ENCODE data around the gene FRMPD1. TPM values are rescaled to one million over a fixed set of nuclear protein-coding genes. Genes with fewer than 3 reads are reported as not detected.

The FRMPD1 gene
- total RNA-seq, 1 donor from 2014 or later = 0.07 TPM

- Mint-ChIP-seq H3K27me3 (ENCODE audit: low read depth, unreplicated experiment) (peaks cover 38% of the 10 kb centered on the region), H3K4me3 (ENCODE audit: unreplicated experiment) (no peak overlapping the region), H3K4me1 (ENCODE audit: low read depth, unreplicated experiment) (peaks cover 12% of the 10 kb centered on the region), H3K27ac (ENCODE audit: unreplicated experiment) (no peak overlapping the region), H3K36me3 (ENCODE audit: low read depth, unreplicated experiment) (no peaks in the 10 kb centered on the region), H3K9me3 (ENCODE audit: unreplicated experiment) (no peaks in the 10 kb centered on the region)
- no peak for TF ChIP-seq EZH2 (IDR thresholded peaks at IDR 0.05; ENCODE audit: insufficient read depth, low read length)
- TF ChIP-seq CTCF (IDR thresholded peaks at IDR 0.05; ENCODE audit: insufficient read depth, low read depth, low read length) = no peak
- Histone ChIP-seq H3K9me3 (ENCODE audit: insufficient read depth, low read depth, low read length) (no peaks in the 10 kb centered on the region), H2AFZ (ENCODE audit: low read depth, low read length) (no peak overlapping the region), H3K4me2 (ENCODE audit: low read length) (no peak overlapping the region), H3K36me3 (ENCODE audit: insufficient read depth, low read length) (no peaks in the 10 kb centered on the region), H4K20me1 (ENCODE audit: insufficient read depth, low read length) (no peaks in the 10 kb centered on the region), H3K79me2 (ENCODE audit: insufficient read depth, low read length) (no peaks in the 10 kb centered on the region), H3K4me3 (ENCODE audit: insufficient read depth, low read depth, low read length) (no peak overlapping the region), H3K4me1 (ENCODE audit: insufficient read depth, low read length) (no peaks in the 10 kb centered on the region), H3K9ac (ENCODE audit: low read length) (no peak overlapping the region), H3K27me3 (ENCODE audit: insufficient read depth, low read length) (peaks cover 36% of the 10 kb centered on the region), H3K27ac (ENCODE audit: low read depth, low read length) (no peak overlapping the region)
- FAIRE-seq (no peak), DNase-seq (ENCODE audit: low read depth) (no peak)
These were observed 57.0 kb downstream of the FRMPD1 start for GRCh38 chr9:37707748-37708147.

- TF ChIP-seq CTCF (IDR thresholded peaks at IDR 0.05; ENCODE audit: insufficient read depth, low read depth, low read length) = no peak
- no peak for TF ChIP-seq EZH2 (IDR thresholded peaks at IDR 0.05; ENCODE audit: insufficient read depth, low read length)
- Histone ChIP-seq H4K20me1 (ENCODE audit: insufficient read depth, low read length) (no peaks in the 10 kb centered on the region), H2AFZ (ENCODE audit: low read depth, low read length) (no peak overlapping the region), H3K9ac (ENCODE audit: low read length) (no peak overlapping the region), H3K79me2 (ENCODE audit: insufficient read depth, low read length) (no peaks in the 10 kb centered on the region), H3K4me1 (ENCODE audit: insufficient read depth, low read length) (no peaks in the 10 kb centered on the region), H3K9me3 (ENCODE audit: insufficient read depth, low read depth, low read length) (no peaks in the 10 kb centered on the region), H3K27me3 (ENCODE audit: insufficient read depth, low read length) (peaks cover 33% of the 10 kb centered on the region), H3K27ac (ENCODE audit: low read depth, low read length) (no peak overlapping the region), H3K4me3 (ENCODE audit: insufficient read depth, low read depth, low read length) (no peak overlapping the region), H3K4me2 (ENCODE audit: low read length) (no peak overlapping the region), H3K36me3 (ENCODE audit: insufficient read depth, low read length) (no peaks in the 10 kb centered on the region)
- Mint-ChIP-seq H3K27me3 (ENCODE audit: low read depth, unreplicated experiment) (peaks cover 34% of the 10 kb centered on the region), H3K4me1 (ENCODE audit: low read depth, unreplicated experiment) (peaks cover 12% of the 10 kb centered on the region), H3K9me3 (ENCODE audit: unreplicated experiment) (no peaks in the 10 kb centered on the region), H3K27ac (ENCODE audit: unreplicated experiment) (no peak overlapping the region), H3K36me3 (ENCODE audit: low read depth, unreplicated experiment) (no peaks in the 10 kb centered on the region), H3K4me3 (ENCODE audit: unreplicated experiment) (no peak overlapping the region)
- FAIRE-seq = no peak
- DNase-seq (ENCODE audit: low read depth) = no peak
These were observed 59.3 kb downstream of the FRMPD1 start for GRCh38 chr9:37710046-37710445.

- no peak for FAIRE-seq
- H3K27ac ChIP-seq (ENCODE audit: low read depth, low read length) = no peak overlapping the region
- no peak overlapping the region for H3K9ac ChIP-seq (ENCODE audit: low read length)
- H3K79me2 ChIP-seq (ENCODE audit: insufficient read depth, low read length) = no peaks in the 10 kb centered on the region
- peaks cover 4% of the 10 kb centered on the region for H3K27me3 Mint-ChIP-seq (ENCODE audit: low read depth, unreplicated experiment)
- H3K27ac Mint-ChIP-seq (ENCODE audit: unreplicated experiment) = no peak overlapping the region
- no peak overlapping the region for H3K4me3 ChIP-seq (ENCODE audit: insufficient read depth, low read depth, low read length)
- TF ChIP-seq CTCF (IDR thresholded peaks at IDR 0.05; ENCODE audit: insufficient read depth, low read depth, low read length) = no peak
- TF ChIP-seq EZH2 (IDR thresholded peaks at IDR 0.05; ENCODE audit: insufficient read depth, low read length) = no peak
- H3K4me1 ChIP-seq (ENCODE audit: insufficient read depth, low read length) = no peaks in the 10 kb centered on the region
- no peak overlapping the region for H2AFZ ChIP-seq (ENCODE audit: low read depth, low read length)
- no peaks in the 10 kb centered on the region for H3K4me1 Mint-ChIP-seq (ENCODE audit: low read depth, unreplicated experiment)
- no peak overlapping the region for H3K4me3 Mint-ChIP-seq (ENCODE audit: unreplicated experiment)
- H3K9me3 ChIP-seq (ENCODE audit: insufficient read depth, low read depth, low read length) = no peaks in the 10 kb centered on the region
- H3K4me2 ChIP-seq (ENCODE audit: low read length) = no peak overlapping the region
- H3K36me3 ChIP-seq (ENCODE audit: insufficient read depth, low read length) = no peaks in the 10 kb centered on the region
- no peaks in the 10 kb centered on the region for H3K9me3 Mint-ChIP-seq (ENCODE audit: unreplicated experiment)
- no peaks in the 10 kb centered on the region for H3K36me3 Mint-ChIP-seq (ENCODE audit: low read depth, unreplicated experiment)
- H3K27me3 ChIP-seq (ENCODE audit: insufficient read depth, low read length) = peaks cover 15% of the 10 kb centered on the region
- DNase-seq (ENCODE audit: low read depth) = no peak
- H4K20me1 ChIP-seq (ENCODE audit: insufficient read depth, low read length) = no peaks in the 10 kb centered on the region
These were observed 64.5 kb downstream of the FRMPD1 start for GRCh38 chr9:37715260-37715659.
